Astrocyte of the cerebellum (primary cell): Measurements from ENCODE around the gene PIK3CB.
"Not testable (repeated sequence)": the region's sequence is repeated elsewhere in the genome, so short reads cannot be mapped to it uniquely, and the experiment has no call there.

ENCODE experiments used
- DNase-seq: peaks from one replicate; pipeline ENCODE4 v3.0.0-alpha.2; 2011; ENCODE audit warnings: low read depth
- H3K4me3 ChIP-seq: 2 replicates; pipeline ENCODE4 v1.5.1; 2011; ENCODE audit warnings: mild to moderate bottlenecking, low read depth, low read length, moderate library complexity
- in situ Hi-C: cut with HindIII; loops from 2 replicates; pipeline ENCODE4 v1.10.0; 2017; ENCODE audit warnings: low sequenced_read_pairs
- TF ChIP-seq, protein P1 (sequence below): IDR thresholded peaks from 2 replicates; pipeline ENCODE4 v1.5.1; 2012; ENCODE audit warnings: low read length, low read depth, moderate library complexity, mild to moderate bottlenecking; ENCODE audit errors: missing control alignments

Gene PIK3CB

DNA sequence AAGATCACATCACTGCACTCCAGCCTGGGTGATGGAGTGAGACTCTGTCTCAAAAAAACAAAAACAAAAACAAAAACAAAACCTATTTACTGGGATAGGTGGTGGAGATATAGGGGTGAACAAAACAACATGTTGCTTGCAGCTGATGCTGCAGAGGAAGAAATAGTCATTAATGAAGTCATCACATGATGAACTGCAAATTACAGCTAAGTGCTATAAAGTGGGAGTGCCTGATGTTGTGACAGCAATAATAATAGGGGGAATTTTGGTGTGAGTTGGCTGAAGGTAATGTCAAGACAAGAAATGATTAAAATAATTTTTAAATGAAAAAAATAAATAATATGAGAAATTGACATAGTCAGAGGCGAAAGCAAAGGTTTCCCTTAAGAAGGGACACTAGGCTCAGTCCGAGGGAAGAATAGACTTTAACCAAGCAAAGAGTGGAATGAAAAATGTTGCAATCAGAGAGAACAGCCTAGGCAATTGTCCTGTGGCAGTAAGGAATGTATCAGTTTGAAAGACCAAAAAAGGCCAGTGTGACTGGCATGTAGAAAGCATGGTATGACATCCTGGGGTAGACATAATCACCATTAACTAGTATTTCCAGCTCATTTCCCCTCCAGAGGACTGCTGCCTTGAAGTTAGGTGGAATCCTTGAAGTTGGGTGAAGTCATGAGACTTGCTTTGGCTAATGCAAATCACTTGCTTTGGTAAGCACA is 14.7 kb upstream of the PIK3CB start:
- in situ Hi-C loops, result no loop called here

DNA sequence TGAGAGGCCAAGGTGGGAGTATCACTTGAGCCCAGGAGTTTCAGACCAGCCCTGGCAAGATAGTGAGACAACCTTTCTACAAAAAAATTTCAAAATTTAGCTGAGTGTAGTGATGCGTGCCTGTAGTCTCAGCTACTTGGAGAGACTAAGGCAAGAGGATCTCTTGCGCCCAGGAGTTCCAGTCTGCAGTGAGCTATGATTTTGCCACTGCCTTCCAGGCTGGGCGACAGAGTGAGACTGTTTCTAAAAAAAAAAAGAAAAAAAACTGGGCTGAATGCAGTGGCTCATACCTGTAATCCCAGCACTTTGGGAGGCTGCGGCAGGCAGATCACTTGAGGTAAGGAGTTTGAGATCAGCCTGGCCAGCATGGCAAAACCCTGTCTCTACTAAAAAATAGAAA is 14.0 kb upstream of the PIK3CB start:
- DNase-seq, result no peak
- in situ Hi-C loops, result no loop called here

More for the DNA sequence above, 14.7 kb upstream of the PIK3CB start:
- no peak for DNase-seq
- no peak overlapping the region for H3K4me3 ChIP-seq
- TF ChIP-seq, protein P1, sequence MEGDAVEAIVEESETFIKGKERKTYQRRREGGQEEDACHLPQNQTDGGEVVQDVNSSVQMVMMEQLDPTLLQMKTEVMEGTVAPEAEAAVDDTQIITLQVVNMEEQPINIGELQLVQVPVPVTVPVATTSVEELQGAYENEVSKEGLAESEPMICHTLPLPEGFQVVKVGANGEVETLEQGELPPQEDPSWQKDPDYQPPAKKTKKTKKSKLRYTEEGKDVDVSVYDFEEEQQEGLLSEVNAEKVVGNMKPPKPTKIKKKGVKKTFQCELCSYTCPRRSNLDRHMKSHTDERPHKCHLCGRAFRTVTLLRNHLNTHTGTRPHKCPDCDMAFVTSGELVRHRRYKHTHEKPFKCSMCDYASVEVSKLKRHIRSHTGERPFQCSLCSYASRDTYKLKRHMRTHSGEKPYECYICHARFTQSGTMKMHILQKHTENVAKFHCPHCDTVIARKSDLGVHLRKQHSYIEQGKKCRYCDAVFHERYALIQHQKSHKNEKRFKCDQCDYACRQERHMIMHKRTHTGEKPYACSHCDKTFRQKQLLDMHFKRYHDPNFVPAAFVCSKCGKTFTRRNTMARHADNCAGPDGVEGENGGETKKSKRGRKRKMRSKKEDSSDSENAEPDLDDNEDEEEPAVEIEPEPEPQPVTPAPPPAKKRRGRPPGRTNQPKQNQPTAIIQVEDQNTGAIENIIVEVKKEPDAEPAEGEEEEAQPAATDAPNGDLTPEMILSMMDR, result no peak

DNA sequence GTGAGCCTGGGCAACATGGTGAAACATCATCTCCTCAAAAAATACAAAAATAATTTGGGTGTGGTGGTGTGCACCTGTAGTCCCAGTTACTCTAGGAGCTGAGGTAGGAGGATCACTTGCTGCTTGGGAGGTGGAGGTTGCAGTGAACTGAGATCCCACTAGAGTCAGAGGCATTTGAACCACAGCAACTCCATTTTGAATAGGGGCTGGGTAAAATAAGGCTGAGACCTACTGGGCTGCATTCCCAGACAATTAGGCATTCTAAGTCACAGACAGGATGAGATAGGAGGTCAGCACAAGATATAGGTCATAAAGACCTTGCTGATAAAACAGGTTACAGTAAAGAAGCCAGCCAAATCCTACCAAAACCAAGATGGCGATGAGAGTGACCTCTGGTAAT is 12.1 kb upstream of the PIK3CB start:
- DNase-seq, H3K4me3 ChIP-seq, in situ Hi-C loops: not testable (repeated sequence)

More for the DNA sequence above, 14.0 kb upstream of the PIK3CB start:
- TF ChIP-seq, protein P1, result no peak
- no peak overlapping the region for H3K4me3 ChIP-seq

DNA sequence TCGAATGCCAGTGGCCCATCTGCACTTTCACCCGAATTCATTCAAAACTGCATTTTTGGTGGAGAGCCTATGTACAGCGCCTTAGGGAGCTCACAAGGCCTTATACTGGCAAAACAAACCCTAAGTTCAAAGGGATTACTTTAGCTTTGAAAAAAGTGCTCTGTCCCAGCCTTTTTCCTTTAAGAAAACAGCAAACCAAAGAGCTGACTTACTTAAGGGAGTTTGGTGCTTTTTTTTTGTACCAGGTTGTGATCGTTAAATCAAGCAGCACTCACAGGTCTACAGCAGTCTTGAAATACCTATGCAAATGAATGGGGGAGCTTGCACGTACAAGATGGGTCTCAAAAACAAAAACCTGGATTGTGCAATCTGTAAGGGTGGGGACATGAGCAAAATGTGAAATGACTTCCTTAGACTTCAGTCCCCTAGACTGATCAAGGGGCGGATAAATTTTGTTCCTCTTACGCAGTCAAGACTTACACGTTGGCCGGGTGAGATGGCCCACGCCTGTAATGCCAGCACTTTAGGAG is 11.6 kb upstream of the PIK3CB start:
- in situ Hi-C loops, result no loop called here
- TF ChIP-seq, protein P1, result no peak
- no peak for DNase-seq
- no peak overlapping the region for H3K4me3 ChIP-seq

DNA sequence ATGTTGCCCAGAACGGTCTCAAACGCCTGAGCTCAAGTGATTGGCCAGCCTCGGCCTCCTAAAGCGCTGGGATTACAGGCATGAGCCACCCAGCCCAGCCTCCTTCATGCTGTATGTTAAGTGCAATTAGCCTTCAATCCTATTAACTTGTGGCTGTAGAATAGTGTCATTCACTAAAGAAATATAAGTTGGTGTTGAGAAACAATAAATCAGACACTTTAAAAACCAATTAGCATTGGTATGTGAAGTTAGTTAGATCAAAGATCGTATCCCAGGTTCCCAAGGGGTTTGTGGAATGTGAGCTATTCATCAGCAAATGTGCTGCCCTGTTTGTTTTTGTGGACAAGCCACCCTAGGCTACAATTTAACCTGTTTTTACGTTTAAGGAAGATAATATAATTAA is 11.0 kb upstream of the PIK3CB start:
- no peak overlapping the region for H3K4me3 ChIP-seq
- no peak for DNase-seq
- TF ChIP-seq, protein P1, result no peak
- in situ Hi-C loops, result no loop called here

DNA sequence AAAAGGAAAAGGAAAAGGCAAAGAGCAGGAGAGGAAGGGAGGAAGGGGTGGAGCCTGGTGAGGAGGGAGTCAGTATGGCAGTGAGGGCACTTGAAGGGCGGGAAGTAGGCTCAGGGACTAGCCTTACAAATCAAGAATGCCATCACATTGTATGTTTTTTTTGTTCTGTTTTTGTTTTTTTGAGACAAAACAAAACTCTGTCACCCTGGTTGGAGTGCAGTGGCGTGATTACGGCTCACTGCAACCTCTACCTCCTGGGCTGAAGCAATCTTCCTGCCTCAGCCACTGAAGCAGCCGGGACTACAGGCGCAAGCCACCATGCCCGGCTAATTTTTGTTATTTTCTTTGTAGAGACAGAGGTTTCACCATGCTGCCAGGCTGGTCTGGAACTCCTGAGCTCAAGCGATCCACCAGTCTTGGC is 10.5 kb upstream of the PIK3CB start:
- no peak for DNase-seq
- in situ Hi-C loops, result no loop called here
- H3K4me3 ChIP-seq, result no peak overlapping the region
- TF ChIP-seq, protein P1, result no peak

DNA sequence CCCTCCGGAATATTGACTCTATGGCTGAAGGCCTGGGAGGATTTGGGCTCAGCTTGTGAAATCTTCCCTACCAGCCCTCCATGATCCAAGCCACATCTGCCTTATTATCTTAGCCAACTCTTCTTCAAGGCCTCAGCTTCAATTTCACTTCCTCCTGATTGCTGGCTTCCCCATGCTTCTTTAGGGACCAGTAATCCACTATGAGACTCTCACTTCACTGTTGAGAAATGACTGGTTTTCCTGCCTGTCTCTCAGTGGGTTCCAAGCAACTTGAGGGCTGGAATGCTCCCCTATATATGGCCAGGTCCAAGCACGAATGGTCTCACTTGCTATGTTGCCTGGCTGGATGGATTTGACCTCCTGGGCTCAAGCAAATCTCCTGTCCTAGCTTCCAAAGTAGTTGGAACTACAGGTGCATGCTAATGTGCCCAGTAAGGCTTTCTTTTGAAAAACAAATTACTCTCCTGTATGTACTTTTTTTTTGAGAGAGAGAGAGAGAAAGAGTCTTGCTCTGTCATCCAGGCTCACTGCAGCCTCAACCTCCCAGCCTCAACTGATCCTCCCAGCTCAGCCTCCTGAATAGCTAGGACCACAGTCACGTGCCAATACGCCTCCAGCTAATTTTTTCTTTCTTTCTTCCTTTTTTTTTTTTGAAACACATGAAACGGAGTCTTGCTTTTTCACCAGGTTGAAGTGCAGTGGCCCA is 7.9 kb upstream of the PIK3CB start:
- in situ Hi-C loops, result no loop called here
- no peak overlapping the region for H3K4me3 ChIP-seq
- TF ChIP-seq, protein P1, result no peak
- no peak for DNase-seq

DNA sequence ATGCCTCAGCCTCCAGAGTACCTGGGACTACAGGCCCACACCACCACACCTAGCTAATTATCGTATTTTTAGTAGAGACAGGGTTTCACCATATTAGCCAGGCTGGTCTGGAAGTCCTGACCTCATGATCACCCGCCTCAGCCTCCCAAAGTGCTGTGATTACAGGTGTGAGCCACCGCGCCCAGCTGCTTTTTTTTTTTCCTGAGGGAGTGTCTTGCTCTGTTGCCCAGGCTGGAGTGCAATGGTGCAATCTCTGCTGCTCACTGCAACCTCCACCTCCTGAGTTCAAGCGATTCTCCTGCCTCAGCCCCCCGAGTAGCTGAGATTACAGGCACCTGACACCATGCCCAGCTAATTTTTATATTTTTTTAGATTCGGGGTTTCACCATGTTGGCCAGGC is 3.7 kb upstream of the PIK3CB start:
- in situ Hi-C loops, H3K4me3 ChIP-seq, DNase-seq: not testable (repeated sequence)

DNA sequence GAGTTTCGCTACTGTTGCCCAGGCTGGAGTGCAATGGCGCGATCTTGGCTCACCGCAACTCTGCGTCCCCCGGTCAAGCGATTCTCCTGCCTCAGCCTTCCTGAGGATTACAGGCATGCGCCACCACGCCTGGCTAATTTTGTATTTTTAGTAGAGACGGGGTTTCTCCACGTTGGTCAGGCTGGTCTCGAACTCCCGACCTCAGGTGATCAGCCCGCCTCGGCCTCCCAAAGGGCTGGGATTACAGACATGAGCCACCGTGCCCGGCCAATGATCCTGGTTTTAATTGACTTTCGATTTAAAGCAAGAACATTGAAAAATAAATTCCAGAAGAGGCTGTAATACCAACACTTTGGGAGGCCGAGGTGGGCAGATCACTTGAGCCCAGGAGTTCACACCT is 1.1 kb upstream of the PIK3CB start:
- DNase-seq, H3K4me3 ChIP-seq, in situ Hi-C loops: not testable (repeated sequence)
